Testis (tissue), 2 donors: ENCODE results near the gene SLFNL1.

ENCODE experiments used
- CTCF ChIP-seq, 3 experiments: fragments of 450-650 bp in 2 of 3; fragments of 200-600 bp in 1 of 3; sonication (generic) in 1 of 3; IDR thresholded peaks; one replicate each; pipeline ENCODE4 v1.5.1; 2016 to 2019; ENCODE audit warnings: antibody characterized with exemption in 3 of 3, mild to moderate bottlenecking in 2 of 3, moderate library complexity in 1 of 3
- POLR2A ChIP-seq: fragments of 450-650 bp; IDR thresholded peaks from one replicate; pipeline ENCODE4 v1.6.1; 2017; ENCODE audit warnings: antibody characterized with exemption, mild to moderate bottlenecking, moderate library complexity

- TF ChIP-seq POLR2A (no peak), CTCF (IDR thresholded peaks at IDR 0.05) (no peak)
These were observed 3.4 kb upstream of the SLFNL1 start for GRCh38 chr1:41024953-41025352.
